Stimulated activated CD8-positive, alpha-beta memory T cell treated with anti-CD3 and anti-CD28 coated beads, Interleukin-7, amount 100 ng/mL, for 1 hour (primary cell): ENCODE results near the gene ELK4.
A peak's percentile ranks its signal among the peaks of the same experiment; 100 is the strongest.

Source experiments
- DNase-seq, 2 donors: peaks; one replicate each; pipeline ENCODE4 v3.0.0-alpha.2; 2020; ENCODE audit warnings: low read depth in 2 of 2

Gene ELK4

DNA sequence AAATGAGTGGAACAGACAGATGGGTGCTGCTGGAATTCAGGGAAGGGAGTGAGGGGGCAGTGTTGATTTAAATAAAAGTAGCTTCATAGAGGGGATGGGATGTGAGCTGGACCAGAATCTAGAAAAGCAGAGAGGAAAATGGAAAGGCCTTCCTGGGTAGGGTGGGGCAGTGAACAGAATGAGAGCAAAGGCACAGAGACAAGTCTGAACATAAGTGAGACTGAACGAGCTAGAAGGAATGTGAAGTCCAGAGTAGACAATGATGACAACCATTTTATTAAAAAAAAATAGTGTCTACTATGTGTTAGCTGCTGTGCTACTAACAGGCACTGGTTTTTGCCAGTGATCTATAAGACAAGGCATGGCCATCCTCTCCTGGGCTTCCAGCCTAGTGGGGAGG is 36.0 kb downstream of the ELK4 start:
- DNase-seq, result no peak

DNA sequence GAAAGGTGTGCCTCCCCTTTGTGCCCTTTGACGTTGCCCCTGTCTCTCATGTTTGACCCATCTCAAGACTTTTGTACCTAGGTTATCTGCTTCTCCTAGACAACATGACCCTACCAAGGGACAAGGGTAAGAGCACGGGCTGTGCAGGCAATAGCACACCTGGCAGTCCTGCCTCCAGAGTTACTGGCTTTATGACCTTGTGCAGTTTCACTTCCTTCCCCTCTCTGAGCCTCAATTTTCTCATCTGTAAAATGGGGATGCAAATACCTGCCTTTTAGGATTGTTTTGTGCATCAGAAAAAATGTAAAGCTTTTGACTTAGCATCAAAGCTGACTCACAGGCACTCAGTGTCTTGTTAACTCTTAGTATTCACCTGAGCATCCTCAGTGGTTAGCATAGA is 36.4 kb downstream of the ELK4 start:
- DNase-seq, result no peak

DNA sequence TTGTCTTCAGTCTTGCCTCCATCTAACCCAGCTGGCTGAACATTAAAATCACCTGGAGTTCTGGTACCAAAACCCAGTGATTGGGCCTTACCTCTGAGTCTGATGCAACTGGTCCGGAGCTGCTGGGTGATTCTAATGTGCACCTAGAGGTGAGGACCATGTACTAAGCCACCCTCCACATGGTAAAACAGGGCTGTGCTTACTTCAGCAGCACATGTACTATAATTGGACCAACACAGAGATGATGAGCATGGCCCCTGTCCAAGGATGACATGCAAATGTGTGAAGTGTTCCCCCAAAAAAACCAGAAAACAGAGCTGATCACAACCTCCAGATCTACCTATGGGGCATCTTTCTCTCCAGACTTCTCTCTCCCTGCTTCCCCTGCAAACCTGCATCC is 37.0 kb downstream of the ELK4 start:
- DNase-seq, result no peak

DNA sequence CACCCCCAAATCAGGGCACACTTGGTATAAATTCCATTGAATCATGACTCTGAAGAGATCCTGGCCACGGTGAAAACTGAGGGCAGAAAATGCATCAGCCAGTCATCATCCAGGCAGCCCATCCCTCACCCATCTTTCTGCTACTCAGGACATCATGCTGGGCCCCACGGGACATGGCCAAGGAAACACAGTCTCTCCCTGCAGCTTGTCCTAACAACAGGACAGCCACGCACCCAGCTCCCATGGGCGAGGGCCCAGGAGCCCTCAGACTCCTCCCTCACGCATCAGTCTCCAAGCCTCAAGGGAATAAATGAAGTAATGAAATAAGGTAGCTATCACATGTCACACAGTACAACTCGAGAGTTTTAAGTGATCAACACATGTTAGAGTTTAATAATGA is 37.8 kb downstream of the ELK4 start:
- DNase-seq, result no peak

DNA sequence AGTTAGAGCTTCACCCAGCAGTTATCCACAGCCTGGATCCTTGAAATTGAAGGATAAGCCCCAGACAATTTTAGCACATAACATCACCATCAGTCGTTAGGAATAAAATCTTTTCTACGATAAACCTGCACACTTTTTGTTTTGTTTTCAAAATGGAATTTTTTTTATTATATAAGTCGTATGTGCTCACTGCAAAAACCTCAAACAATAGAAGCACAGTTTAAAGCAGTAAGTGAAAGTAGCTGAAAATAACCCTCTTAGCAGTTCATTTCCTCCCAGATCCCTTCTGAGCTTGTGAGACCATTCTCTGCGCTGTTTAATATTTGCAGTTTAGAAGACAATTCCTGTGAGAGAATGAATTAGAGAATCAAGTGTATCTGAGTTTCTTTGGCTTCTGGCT is 38.3 kb downstream of the ELK4 start:
- DNase-seq, result no peak

DNA sequence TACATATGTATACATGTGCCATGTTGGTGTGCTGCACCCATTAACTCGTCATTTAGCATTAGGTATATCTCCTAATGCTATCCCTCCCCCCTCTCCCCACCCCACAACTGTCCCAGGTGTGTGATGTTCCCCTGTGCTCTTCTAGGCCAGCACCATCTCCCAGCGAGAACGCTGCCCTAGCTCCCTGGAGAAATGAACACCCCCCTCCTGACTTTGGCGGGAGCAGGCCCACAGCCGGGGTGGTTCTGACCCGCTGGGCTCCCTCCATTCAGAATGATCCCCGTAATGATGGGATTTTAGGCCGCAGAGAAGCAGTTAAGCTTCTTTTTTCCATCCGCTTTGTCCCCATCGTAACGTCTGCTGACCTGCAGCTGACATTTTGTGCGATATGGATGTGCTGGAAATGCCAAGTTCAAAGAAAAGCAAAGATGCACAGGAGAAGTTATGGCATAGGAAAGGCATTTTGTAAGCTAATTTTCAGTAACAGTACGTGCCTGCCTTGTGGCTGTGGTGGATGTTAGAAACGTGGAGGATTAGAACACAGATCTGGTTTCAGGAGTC is 39.3 kb downstream of the ELK4 start:
- DNase-seq, result no peak

DNA sequence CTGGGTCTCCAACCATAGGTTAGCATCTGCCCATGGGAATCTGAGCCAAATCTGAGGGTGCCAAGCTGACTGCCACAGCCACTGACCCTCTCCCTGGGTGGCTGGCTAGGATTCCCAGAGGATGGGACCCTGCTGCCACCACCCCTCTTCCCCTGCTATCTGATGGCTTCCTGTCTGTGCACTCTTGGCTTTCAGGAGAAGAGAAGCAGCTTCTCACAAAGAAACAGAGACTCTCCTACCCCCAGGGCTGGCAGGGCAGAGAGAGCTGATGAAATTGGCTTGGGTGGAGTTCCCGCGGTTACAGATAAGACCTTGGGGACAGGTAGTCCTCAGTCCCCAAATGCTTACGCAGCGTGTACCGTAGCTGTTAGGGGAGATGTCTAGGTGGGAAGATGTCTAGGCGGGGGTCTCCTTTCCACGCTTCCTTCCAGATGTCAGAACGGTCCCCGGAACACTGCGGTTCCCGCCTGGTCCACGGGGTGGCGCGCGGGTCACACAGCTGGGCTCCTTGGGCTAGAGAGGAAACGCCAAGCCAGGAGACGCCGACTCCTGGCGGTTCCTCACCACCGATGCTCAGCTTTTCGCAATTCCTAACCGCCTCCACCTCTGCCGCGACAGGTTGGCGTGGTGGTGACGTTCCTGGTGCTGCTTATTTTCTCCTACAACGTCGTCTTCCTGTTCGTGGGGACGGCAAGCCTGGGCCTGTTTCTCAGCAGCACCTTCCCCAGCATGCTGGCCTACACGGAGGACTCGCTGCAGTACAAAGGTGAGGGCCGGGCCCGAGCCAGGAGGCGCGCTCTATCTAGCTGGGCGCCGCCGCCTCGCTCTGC is 40.1 kb downstream of the ELK4 start:
- DNase-seq, result peak; percentile 84 to 85

DNA sequence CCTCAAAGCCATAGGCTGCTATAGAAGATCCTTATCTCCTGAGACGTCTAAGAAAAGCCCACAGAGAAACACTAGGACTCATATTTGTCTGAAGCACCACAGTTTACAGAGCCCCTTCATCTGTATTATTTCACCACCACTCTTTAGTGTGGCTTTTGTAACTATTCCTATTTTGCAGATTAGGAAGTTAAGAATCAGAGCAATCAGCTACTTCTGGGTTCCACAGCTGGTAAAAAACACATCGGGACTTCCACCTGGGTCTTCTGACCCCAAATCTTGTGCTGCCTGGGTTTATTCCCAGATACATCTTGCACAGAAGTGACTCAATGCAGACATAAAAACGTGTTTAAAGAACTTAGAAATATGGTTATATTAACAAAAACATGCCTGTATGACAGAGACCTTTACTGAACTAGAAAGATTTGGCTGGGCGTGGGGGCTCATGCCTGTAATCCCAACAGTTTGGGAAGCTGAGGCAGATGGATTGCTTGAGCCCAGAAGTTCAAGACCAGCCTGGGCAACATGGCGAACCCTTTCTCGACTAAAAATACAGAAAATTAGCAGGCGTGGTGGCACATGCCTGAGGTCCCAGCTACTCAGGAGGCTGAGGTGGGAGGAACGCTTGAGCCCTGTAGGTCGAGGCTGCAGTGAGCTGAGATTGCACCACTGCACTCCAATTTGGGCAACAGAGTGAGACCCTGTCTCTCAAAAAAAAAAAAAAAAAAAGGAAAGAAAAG is 40.9 kb downstream of the ELK4 start:
- no peak for DNase-seq

DNA sequence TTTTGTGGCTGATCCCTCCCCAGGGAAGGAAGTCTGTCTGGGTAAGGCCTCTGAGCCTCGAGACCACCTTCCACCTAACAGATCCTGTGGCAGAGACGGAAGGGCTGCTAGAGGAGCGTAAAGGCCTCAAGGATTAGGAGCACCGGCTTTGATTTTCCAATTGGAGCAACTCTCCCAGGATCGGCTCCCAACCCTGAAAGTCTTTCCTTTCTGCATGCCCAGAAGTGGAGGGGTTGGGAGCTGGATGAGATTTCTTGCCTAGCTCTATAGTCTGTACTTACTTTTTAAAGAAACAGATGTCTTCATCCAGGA is 41.4 kb downstream of the ELK4 start:
- no peak for DNase-seq

DNA sequence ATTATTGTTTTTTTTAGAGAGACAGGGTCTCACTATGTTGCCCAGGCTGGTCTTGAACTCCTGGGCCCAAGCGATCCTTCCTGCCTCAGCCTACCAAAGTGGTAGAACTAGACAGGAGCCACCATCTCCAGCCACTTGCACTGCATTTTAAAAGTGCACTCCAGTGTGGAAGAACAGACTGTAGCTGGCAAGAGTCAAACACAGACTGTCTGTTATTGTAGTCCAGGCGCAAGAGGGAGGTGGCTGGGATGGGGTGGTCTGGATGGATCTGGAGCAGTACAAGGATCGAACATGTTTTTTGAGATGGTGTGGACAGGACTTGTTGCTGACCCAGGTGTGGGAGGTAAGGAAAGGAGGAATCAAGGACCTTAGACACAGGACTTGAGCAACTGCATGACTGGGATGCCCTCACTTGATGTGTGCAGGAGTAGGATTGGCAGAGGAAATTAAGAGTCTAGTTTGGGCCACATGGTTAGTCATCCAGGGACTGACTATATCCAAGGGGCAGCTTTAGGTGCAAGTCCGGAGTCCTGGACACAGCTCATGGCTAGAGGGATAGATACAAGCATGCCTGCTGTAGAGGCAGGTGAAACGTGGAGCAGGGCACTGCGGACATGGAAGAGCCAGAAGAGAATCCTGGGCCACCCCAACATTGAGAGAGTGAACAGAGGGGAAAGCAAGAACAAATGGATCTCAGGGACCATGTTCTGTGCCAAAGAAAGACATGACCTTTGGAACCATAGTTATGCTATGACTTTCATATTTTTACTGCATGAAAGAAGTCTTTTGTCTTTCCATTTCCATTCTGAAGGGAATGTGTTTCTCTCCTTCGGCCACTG is 42.0 kb downstream of the ELK4 start:
- no peak for DNase-seq

DNA sequence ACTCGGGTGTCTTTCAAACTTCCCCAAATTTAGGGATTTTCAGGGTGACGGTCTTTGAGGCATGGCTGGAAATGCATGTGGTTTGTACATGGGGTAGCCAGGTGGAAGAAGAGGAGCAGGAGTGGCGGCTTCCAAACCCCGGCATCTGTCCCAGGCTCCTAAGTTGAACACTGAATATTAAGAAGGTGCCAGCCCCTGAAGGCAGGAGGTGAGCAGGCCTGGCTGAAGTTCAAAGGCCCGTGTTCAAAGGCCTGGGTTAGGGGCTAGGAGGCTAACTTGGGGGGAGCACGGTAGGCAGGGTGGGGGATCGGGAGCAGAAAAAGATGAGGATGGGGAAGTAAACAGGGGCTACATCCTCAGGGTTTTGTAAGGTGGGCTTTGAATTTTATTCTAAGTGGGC is 42.8 kb downstream of the ELK4 start:
- no peak for DNase-seq

DNA sequence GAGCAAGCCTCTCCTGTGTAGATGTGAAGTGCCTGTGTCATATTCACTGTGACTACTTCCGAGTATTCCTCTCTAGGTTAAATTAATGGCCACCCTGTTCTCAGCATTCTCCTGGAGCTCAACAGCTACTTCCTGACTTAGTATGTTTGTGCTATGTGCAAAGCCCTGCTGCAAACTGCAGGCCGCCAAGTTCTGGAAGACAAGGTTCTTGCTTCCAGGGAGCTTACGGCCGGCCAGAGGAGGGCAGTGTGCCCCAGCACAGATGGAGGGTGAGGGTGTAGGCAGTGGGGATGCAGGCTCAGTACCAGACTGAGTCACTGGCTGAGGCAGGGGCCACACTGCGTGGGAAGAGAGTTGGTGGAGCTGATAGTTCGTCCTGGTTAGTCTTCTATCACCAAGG is 43.2 kb downstream of the ELK4 start:
- no peak for DNase-seq

DNA sequence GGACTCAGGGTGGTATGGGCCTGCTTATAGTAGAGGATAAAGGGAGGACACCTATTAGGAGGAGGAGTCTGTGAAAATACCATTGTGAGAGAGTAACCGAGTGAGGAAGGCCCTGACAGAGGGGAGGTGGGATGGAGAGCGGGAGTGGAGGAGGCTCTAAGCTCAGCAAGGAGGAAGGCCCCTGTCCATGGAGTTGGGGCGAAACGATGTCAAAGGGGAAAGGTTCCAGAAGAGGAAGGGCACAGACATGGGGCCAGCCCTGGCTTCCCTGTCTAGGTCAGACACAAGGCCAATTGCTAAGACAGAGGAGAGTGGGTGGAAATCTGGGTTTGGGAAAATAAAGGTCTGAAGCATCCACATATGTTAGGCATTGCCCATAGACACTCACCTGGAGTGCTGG is 44.2 kb downstream of the ELK4 start:
- no peak for DNase-seq

DNA sequence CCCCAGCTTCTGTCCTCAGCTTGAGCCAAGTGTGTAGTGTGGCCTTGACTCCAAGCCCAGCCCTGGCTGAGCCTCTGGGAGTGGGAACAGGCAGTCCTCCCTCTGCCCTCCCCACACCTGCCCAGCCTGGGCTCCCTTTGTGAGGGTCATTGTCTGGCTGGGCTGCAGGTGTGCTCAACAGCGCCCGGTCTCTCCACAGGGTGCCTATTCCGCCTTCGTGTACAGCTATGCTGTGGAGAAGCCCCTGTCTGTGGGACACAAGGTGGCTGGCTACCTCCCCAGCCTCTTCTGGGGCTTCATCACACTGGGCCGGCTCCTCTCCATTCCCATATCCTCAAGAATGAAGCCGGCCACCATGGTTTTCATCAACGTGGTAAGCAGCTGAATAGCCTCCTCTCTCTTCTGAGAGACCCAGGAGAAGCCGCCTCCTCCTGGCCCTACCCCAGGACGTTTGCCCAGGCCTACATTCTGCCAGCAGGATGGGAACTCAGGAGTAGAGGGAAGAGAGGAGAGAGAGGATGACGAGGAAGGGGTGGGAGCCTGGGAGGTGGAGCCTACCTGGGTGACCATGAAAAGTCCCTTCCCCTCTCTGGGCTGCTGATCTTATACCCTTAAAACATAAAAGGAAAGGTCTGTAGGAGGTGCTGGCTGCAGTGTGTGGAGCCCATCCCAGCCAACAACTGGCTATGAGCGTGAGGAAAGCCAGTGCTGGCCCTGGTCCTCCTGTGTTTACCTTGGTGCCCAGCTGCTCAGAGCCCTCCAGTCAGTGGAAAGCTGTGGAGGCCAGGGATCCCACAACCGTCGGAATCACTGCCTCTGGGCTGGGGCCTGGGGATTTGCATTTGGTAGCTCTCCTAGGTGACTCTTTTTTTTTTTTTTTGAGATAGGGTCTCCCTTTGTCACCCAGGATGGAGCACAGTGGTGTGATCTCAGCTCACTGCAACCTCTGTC is 45.7 kb downstream of the ELK4 start:
- no peak for DNase-seq

DNA sequence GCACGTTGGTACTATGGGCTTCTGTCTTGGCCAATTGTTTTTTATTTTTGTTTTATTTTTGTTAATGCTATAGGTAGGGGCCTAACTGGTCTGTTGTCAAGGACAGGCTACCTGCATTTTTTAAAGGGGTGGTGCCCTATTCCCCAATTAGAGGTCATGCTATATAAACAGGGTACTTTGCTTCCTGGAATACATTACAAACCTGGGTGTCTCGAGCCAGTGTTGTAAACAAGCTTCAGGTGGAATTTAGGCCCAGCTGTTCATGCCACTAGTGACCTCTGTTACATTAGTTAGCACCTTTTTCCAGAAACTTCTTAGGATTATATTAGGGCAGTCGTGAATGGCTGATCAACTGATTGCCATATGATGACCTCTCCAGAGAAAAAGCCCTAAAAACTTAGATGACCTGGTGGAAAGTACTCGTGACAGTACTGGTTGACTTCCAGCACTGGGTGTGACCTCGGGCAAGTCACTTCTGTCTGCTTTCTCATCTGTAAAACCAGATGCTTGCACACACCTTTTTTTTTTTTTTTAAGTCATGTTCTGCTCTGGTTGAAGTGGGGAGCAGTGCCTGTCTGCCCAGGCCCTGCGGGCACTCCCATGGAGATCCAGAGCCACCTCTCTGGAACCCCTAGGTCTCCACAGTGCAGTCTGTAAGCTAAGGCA is 46.5 kb downstream of the ELK4 start:
- DNase-seq, result no peak

DNA sequence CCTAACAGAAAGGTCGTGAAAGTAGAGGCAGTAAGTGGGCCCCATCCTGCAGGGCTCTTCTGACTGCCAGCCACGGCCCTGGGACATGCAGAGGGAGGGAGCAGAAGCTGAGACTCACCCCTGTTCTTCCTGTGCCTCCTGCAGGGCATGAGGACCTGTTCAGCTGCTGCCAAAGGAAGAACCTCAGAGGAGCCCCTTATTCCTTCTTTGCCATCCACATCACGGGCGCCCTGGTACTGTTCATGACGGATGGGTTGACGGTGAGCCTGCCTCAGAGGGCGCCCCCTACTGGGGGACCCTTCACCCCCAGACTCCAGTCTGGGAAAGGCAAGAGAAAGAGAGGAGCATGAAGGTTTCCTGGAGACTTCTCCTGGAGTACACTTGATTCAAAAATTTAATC is 47.1 kb downstream of the ELK4 start:
- DNase-seq, result no peak

DNA sequence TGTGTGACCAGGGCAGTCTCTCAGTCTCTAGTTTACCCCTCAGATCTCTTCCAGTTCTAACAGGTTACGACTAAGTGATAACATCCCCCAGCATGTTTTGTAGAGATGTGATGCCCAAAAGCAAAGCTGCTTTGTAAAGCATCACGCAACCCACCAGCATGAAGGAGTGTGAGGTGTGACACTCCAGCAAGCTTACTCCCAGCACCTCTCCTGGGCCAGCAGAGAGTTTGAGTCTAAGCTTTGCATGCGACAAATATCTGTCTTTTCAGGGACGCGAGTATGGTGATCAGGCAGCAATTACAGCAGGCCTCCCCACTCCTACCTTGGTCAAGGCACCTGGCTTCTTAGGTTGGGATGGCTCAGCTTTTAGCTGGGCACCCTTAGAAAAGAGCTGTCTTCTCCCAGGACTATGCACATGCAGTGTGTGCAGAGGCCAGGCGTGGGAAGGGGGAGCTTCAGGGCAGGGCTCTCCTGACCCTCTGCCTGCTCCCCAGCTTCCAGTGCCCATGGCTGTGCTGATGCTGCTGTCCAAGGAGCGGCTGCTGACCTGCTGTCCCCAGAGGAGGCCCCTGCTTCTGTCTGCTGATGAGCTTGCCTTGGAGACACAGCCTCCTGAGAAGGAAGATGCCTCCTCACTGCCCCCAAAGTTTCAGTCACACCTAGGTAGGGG is 48.2 kb downstream of the ELK4 start:
- no peak for DNase-seq

DNA sequence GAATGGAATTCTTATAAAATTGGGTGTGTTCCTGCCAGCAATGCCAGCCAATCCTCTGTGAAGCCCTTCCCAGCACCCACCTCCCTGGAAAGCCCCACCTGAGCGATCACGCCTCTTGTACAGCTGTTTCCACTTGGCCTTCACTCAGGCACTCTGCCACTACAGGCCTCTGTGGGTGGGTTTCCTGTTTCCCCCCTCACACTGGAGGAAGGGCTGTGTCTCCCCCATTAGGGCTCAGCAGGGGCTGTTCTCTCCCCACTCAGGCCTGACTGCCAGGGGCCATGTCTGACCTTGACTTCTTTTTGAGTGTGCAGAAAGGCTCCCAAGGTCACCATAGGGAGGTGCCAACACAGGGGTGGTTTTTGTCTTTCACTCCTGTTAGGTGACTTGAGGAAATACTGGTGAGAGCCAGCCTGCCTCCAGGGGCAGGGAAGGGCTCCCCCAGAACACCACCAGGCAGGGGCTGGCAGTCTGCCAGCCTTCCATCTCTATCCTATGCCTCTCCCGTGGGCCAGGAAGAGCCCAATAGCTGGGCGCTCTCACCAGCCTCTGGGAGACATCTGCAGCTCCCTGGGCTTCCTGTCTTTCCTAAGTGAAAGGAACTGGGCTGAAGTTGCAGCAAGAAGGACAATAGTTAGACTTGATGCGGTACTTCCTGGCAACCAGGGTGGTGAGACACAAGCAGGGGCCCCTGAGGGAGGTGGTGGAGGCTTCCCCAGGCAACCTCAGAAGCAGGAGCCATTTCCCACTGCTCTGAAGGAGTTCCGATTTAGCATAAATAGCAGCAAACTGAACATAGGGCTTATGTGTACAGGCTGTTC is 49.1 kb downstream of the ELK4 start:
- no peak for DNase-seq

DNA sequence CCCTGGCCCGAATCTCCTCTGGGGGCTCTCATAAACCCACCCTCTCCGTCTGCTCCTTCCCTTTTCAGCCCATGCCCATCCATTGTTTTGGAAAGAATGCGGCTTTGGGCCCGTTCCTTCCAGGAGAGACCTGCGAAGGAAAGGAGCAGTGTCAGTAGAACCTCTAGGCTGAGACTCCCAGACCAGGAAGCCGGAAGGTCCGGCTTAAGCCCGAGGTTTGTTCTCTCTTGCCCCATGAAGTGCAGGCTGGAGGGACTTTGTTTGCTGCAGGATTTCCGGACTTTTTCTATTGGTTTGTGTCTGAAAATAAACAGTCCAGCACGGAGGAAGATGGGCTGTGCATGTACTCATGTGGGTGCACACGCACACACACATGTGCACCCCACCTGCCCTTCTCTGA is 49.8 kb downstream of the ELK4 start:
- DNase-seq, result no peak
